ENCODE data around the gene WDR3. TPM values are rescaled to one million over a fixed set of nuclear protein-coding genes. Genes with fewer than 3 reads are reported as not detected.
A peak's percentile ranks its signal among the peaks of the same experiment; 100 is the strongest.
"Not testable (repeated sequence)": the region's sequence is repeated elsewhere in the genome, so short reads cannot be mapped to it uniquely, and the experiment has no call there.

WDR3 gene
- total RNA-seq, 5 donors from 2014 or later (not counting 1 experiment from before 2014, with no cell fraction given) = 12.2 to 32.8 (median 26.2) TPM

GRCh38 chr1:117911051-117911450 lies 18.5 kb upstream of the WDR3 start:
- peaks cover 8 to 11% (median 9%) of the 10 kb centered on the region in 3 donors for H3K4me1 Mint-ChIP-seq
- no peak overlapping the region for H3K27ac ChIP-seq (ENCODE audit: low read length)
- H3K4me1 ChIP-seq (ENCODE audit: control insufficient read depth in 1 of 2, extremely low read depth in 1 of 2, insufficient read depth in 2 of 2, low read length in 2 of 2) = no peaks in the 10 kb centered on the region
- peaks cover 0 to 10% (median 0%) of the 10 kb centered on the region in 3 donors for H3K9me3 Mint-ChIP-seq
- H3K27me3 Mint-ChIP-seq = no peaks in the 10 kb centered on the region
- POLR2A ChIA-PET = no interaction called here
- CTCF ChIA-PET = no interaction called here
- no peak for ATAC-seq (replicated peaks in 1 of 4)
- peaks cover 69% of the 10 kb centered on the region for H3K36me3 Mint-ChIP-seq
- no peak overlapping the region for H3K4me3 Mint-ChIP-seq
- no peak overlapping the region for H3K27ac Mint-ChIP-seq
- peaks cover 3 to 83% of the 10 kb centered on the region in 2 donors for H3K36me3 ChIP-seq (ENCODE audit: control insufficient read depth in 2 of 2, extremely low read depth in 1 of 2, insufficient read depth in 1 of 2, low read length in 1 of 2)
- H3K9me3 ChIP-seq = no peaks in the 10 kb centered on the region
- no peaks in the 10 kb centered on the region for H3K27me3 ChIP-seq (replicated peaks in 1 of 2; ENCODE audit: control insufficient read depth in 2 of 2, extremely low read depth in 1 of 2, insufficient read depth in 2 of 2, low read length in 1 of 2)
- H3K4me3 ChIP-seq (ENCODE audit: control insufficient read depth in 1 of 2, extremely low read depth in 1 of 2, low read length in 1 of 2) = no peak overlapping the region
- no peak for DNase-seq

GRCh38 chr1:117919376-117919775 lies 10.2 kb upstream of the WDR3 start:
- no peak for DNase-seq
- Histone ChIP-seq H3K36me3 (ENCODE audit: control insufficient read depth in 2 of 2, extremely low read depth in 1 of 2, insufficient read depth in 1 of 2, low read length in 1 of 2) (peaks cover 0 to 43% of the 10 kb centered on the region in 2 donors), H3K9me3 (no peaks in the 10 kb centered on the region), H3K4me3 (ENCODE audit: control insufficient read depth in 1 of 2, extremely low read depth in 1 of 2, low read length in 1 of 2) (no peak overlapping the region), H3K4me1 (ENCODE audit: control insufficient read depth in 1 of 2, extremely low read depth in 1 of 2, insufficient read depth in 2 of 2, low read length in 2 of 2) (no peaks in the 10 kb centered on the region), H3K27me3 (replicated peaks in 1 of 2; ENCODE audit: control insufficient read depth in 2 of 2, extremely low read depth in 1 of 2, insufficient read depth in 2 of 2, low read length in 1 of 2) (no peaks in the 10 kb centered on the region), H3K27ac (ENCODE audit: low read length) (no peak overlapping the region)
- Mint-ChIP-seq H3K9me3 (peaks cover 0 to 7% (median 0%) of the 10 kb centered on the region in 3 donors), H3K27me3 (no peaks in the 10 kb centered on the region), H3K4me1 (peaks cover 7 to 15% (median 11%) of the 10 kb centered on the region in 3 donors), H3K27ac (no peak overlapping the region), H3K36me3 (peaks cover 45% of the 10 kb centered on the region), H3K4me3 (no peak overlapping the region)
- CTCF ChIA-PET = no interaction called here
- POLR2A ChIA-PET = no interaction called here
- ATAC-seq (replicated peaks in 1 of 4) = no peak

- WGBS (ENCODE audit: insufficient coverage) = 100% methylated on average over 1 of the region's 2 CpGs
- Mint-ChIP-seq H3K36me3 (peaks cover 29% of the 10 kb centered on the region), H3K4me3 (no peak overlapping the region), H3K27me3 (no peaks in the 10 kb centered on the region), H3K9me3 (no peaks in the 10 kb centered on the region), H3K4me1 (peaks cover 12 to 22% (median 20%) of the 10 kb centered on the region in 3 donors), H3K27ac (no peak overlapping the region)
- CTCF ChIA-PET = no interaction called here
- POLR2A ChIA-PET = no interaction called here
- Histone ChIP-seq H3K4me3 (ENCODE audit: control insufficient read depth in 1 of 2, extremely low read depth in 1 of 2, low read length in 1 of 2) (no peak overlapping the region), H3K9me3 (no peaks in the 10 kb centered on the region), H3K27me3 (replicated peaks in 1 of 2; ENCODE audit: control insufficient read depth in 2 of 2, extremely low read depth in 1 of 2, insufficient read depth in 2 of 2, low read length in 1 of 2) (no peaks in the 10 kb centered on the region), H3K27ac (ENCODE audit: low read length) (no peak overlapping the region), H3K36me3 (ENCODE audit: control insufficient read depth in 2 of 2, extremely low read depth in 1 of 2, insufficient read depth in 1 of 2, low read length in 1 of 2) (peaks cover 4 to 20% of the 10 kb centered on the region in 2 donors), H3K4me1 (ENCODE audit: control insufficient read depth in 1 of 2, extremely low read depth in 1 of 2, insufficient read depth in 2 of 2, low read length in 2 of 2) (no peaks in the 10 kb centered on the region)
- DNase-seq (no peak), ATAC-seq (replicated peaks in 1 of 4) (no peak)
Observed at GRCh38 chr1:117921991-117922390, 7.5 kb upstream of the WDR3 start.

- H3K9me3 ChIP-seq; H3K27ac ChIP-seq (ENCODE audit: low read length); DNase-seq; ATAC-seq (replicated peaks in 1 of 4); H3K27ac Mint-ChIP-seq; H3K4me3 ChIP-seq (ENCODE audit: control insufficient read depth in 1 of 2, extremely low read depth in 1 of 2, low read length in 1 of 2); H3K4me1 ChIP-seq (ENCODE audit: control insufficient read depth in 1 of 2, extremely low read depth in 1 of 2, insufficient read depth in 2 of 2, low read length in 2 of 2); H3K27me3 Mint-ChIP-seq; CTCF ChIA-PET; H3K27me3 ChIP-seq (replicated peaks in 1 of 2; ENCODE audit: control insufficient read depth in 2 of 2, extremely low read depth in 1 of 2, insufficient read depth in 2 of 2, low read length in 1 of 2); H3K4me3 Mint-ChIP-seq; H3K9me3 Mint-ChIP-seq; POLR2A ChIA-PET: not testable (repeated sequence)
- WGBS (ENCODE audit: insufficient coverage) = 100% methylated on average over 4 of the region's 7 CpGs
- H3K36me3 ChIP-seq (ENCODE audit: control insufficient read depth in 2 of 2, extremely low read depth in 1 of 2, insufficient read depth in 1 of 2, low read length in 1 of 2) = peaks cover 4 to 13% of the 10 kb centered on the region in 2 donors
- Mint-ChIP-seq H3K36me3 (peaks cover 27% of the 10 kb centered on the region), H3K4me1 (peaks cover 18 to 27% (median 26%) of the 10 kb centered on the region in 3 donors)
Observed at GRCh38 chr1:117922717-117923116, 6.8 kb upstream of the WDR3 start.

GRCh38 chr1:117925981-117926380 lies 3.6 kb upstream of the WDR3 start:
- no peak overlapping the region for H3K4me3 ChIP-seq (ENCODE audit: control insufficient read depth in 1 of 2, extremely low read depth in 1 of 2, low read length in 1 of 2)
- no peaks in the 10 kb centered on the region for H3K9me3 Mint-ChIP-seq

GRCh38 chr1:117928881-117929342 lies 627 bp upstream of the WDR3 start:
- Mint-ChIP-seq H3K9me3 (no peaks in the 10 kb centered on the region), H3K4me1 (peaks cover 64 to 75% (median 74%) of the 10 kb centered on the region in 3 donors), H3K27ac (peak overlapping the region; percentile 85 to 94), H3K27me3 (no peaks in the 10 kb centered on the region), H3K4me3 (peak overlapping the region; percentile 90 to 98 (median 95)), H3K36me3 (peaks cover 17% of the 10 kb centered on the region)
- ChIA-PET POLR2A (interaction anchor here (0.6 to 1.8 kb wide), 7 partner anchors 9 to 562 kb away, joined by 3 to 7 read pairs (median 3); partner anchors contain the start of gene MAN1A2 (in 1 of the 2)), CTCF (interaction anchor here (1.3 to 1.7 kb wide), 3 partner anchors 34 to 394 kb away, joined by 3 to 7 read pairs (median 7); no protein-coding TSS in a partner anchor)
- Histone ChIP-seq H3K4me3 (ENCODE audit: control insufficient read depth in 1 of 2, extremely low read depth in 1 of 2, low read length in 1 of 2) (peak overlapping the region; percentile 91 to 98), H3K27me3 (replicated peaks in 1 of 2; ENCODE audit: control insufficient read depth in 2 of 2, extremely low read depth in 1 of 2, insufficient read depth in 2 of 2, low read length in 1 of 2) (no peaks in the 10 kb centered on the region), H3K9me3 (no peaks in the 10 kb centered on the region), H3K36me3 (ENCODE audit: control insufficient read depth in 2 of 2, extremely low read depth in 1 of 2, insufficient read depth in 1 of 2, low read length in 1 of 2) (peaks cover 3 to 4% of the 10 kb centered on the region in 2 donors), H3K4me1 (ENCODE audit: control insufficient read depth in 1 of 2, extremely low read depth in 1 of 2, insufficient read depth in 2 of 2, low read length in 2 of 2) (peaks cover 21 to 26% of the 10 kb centered on the region in 2 experiments), H3K27ac (ENCODE audit: low read length) (peak overlapping the region; percentile 86)
- ATAC-seq (replicated peaks in 1 of 4) = peak; percentile 35 to 41 (median 38)
- DNase-seq = peak in 32 of 35 experiments; percentile 29 to 73 (median 64)
- 0% methylated on average over 24 of the region's 24 CpGs for WGBS (ENCODE audit: insufficient coverage)

More at GRCh38 chr1:117925981-117926380, 3.6 kb upstream of the WDR3 start:
- peaks cover 17 to 19% of the 10 kb centered on the region in 2 experiments for H3K4me1 ChIP-seq (ENCODE audit: control insufficient read depth in 1 of 2, extremely low read depth in 1 of 2, insufficient read depth in 2 of 2, low read length in 2 of 2)
- ChIA-PET CTCF (interaction anchor here (0.6 to 1.5 kb wide), 3 partner anchors 27 to 1933 kb away, joined by 3 to 6 read pairs (median 3); no protein-coding TSS in a partner anchor), POLR2A (interaction anchor here in 1 of 2 donors (1.0 kb wide), 1 partner anchor 8 kb away, joined by 7 read pairs; no protein-coding TSS in a partner anchor)
- Mint-ChIP-seq H3K4me3 (no peak overlapping the region), H3K4me1 (peaks cover 41 to 56% (median 55%) of the 10 kb centered on the region in 3 donors), H3K27ac (no peak overlapping the region), H3K36me3 (peaks cover 12% of the 10 kb centered on the region), H3K27me3 (no peaks in the 10 kb centered on the region)
- H3K9me3 ChIP-seq = no peaks in the 10 kb centered on the region
- no peaks in the 10 kb centered on the region for H3K27me3 ChIP-seq (replicated peaks in 1 of 2; ENCODE audit: control insufficient read depth in 2 of 2, extremely low read depth in 1 of 2, insufficient read depth in 2 of 2, low read length in 1 of 2)
- 100% methylated on average over 2 of the region's 3 CpGs for WGBS (ENCODE audit: insufficient coverage)
- H3K27ac ChIP-seq (ENCODE audit: low read length) = no peak overlapping the region
- no peak for ATAC-seq (replicated peaks in 1 of 4)
- DNase-seq = no peak
- peaks cover 0 to 4% of the 10 kb centered on the region in 2 donors for H3K36me3 ChIP-seq (ENCODE audit: control insufficient read depth in 2 of 2, extremely low read depth in 1 of 2, insufficient read depth in 1 of 2, low read length in 1 of 2)
